Jurkat, Clone E6-1 (cell line): Measurements from ENCODE around the gene RFX2.

Experiments used
- DNase-seq: peaks from one replicate; pipeline ENCODE4 v3.0.0-alpha.2; 2011; ENCODE audit warnings: low read depth, low spot score
- H3K4me3 ChIP-seq: 2 replicates; pipeline ENCODE4 v1.5.1; 2011; ENCODE audit warnings: mild to moderate bottlenecking, low read length, control low read depth, moderate library complexity

The RFX2 gene

GRCh38 chr19:5953680-5954213 lies 156.6 kb downstream of the RFX2 start:
- H3K4me3 ChIP-seq = no peak overlapping the region

GRCh38 chr19:5953030-5953589 lies 157.2 kb downstream of the RFX2 start:
- H3K4me3 ChIP-seq = no peak overlapping the region
- DNase-seq = no peak

More at GRCh38 chr19:5953680-5954213, 156.6 kb downstream of the RFX2 start:
- no peak for DNase-seq

- H3K4me3 ChIP-seq = no peak overlapping the region
- no peak for DNase-seq
Measured at GRCh38 chr19:5952193-5953029, 157.9 kb downstream of the RFX2 start.

GRCh38 chr19:5951338-5951861 lies 158.9 kb downstream of the RFX2 start:
- H3K4me3 ChIP-seq = no peak overlapping the region
- DNase-seq = no peak

GRCh38 chr19:5950741-5951140 lies 159.6 kb downstream of the RFX2 start:
- H3K4me3 ChIP-seq = no peak overlapping the region
- peak; percentile 37 for DNase-seq

- peak; percentile 84 for DNase-seq
Measured at GRCh38 chr19:5949792-5950305, 160.5 kb downstream of the RFX2 start.

GRCh38 chr19:5948752-5949564 lies 161.3 kb downstream of the RFX2 start:
- no peak overlapping the region for H3K4me3 ChIP-seq
- DNase-seq = no peak

More at GRCh38 chr19:5949792-5950305, 160.5 kb downstream of the RFX2 start:
- peak overlapping the region; percentile 11; the same call in 1 of the 2 replicates for H3K4me3 ChIP-seq

- no peak overlapping the region for H3K4me3 ChIP-seq
Measured at GRCh38 chr19:5947435-5947834, 162.9 kb downstream of the RFX2 start.

GRCh38 chr19:5943623-5944022 lies 166.7 kb downstream of the RFX2 start:
- H3K4me3 ChIP-seq = no peak overlapping the region
- no peak for DNase-seq

More at GRCh38 chr19:5947435-5947834, 162.9 kb downstream of the RFX2 start:
- no peak for DNase-seq
